IMR-90 (cell line): Measurements from ENCODE around the gene MYO10. TPM values are rescaled to one million over a fixed set of nuclear protein-coding genes. Genes with fewer than 3 reads are reported as not detected.
A peak's percentile ranks its signal among the peaks of the same experiment; 100 is the strongest.

ENCODE experiments used
- ATAC-seq: fragments of 200-7000 bp; cut with Tn5 transposase; 2 replicates; pipeline ENCODE4 v1.9.1; 2020; ENCODE audit warnings: low read depth, mild to moderate bottlenecking, moderate library complexity
- BruUV-seq: library from RNA; stranded (reverse); fragments of 400-500 nt; replicated peaks from 2 replicates; lab custom pipeline; 2021; lab: Mats Ljungman, UMichigan
- CTCF ChIA-PET: fragments of 300-600 bp; formaldehyde crosslinking; extraction: SDS; loops from one replicate; lab custom pipeline; 2021; ENCODE audit warnings: antibody characterized with exemption; lab: Yijun Ruan, JAX
- POLR2A ChIA-PET: fragments of 300-600 bp; sonication (Branson Sonifier 250); formaldehyde crosslinking; loops from one replicate; lab custom pipeline; 2022; ENCODE audit warnings: antibody characterized with exemption; ENCODE audit not compliant: unreplicated experiment; lab: Charles Lee
- DNase-seq: peaks from one replicate; pipeline ENCODE4 v3.0.0; 2013
- H2AFZ ChIP-seq: replicated peaks from 2 replicates; pipeline ENCODE3; 2013; ENCODE audit warnings: low read length, mild to moderate bottlenecking; ENCODE audit not compliant: poor library complexity
- H2AK5ac ChIP-seq: 2 replicates; pipeline ENCODE4 v1.6.1; 2013; ENCODE audit warnings: low read depth, low read length, inconsistent platforms
- H2AK9ac ChIP-seq: replicated peaks from 2 replicates; pipeline ENCODE3; 2013; ENCODE audit warnings: mild to moderate bottlenecking, low read depth, low read length, moderate library complexity; ENCODE audit not compliant: poor library complexity
- H2BK120ac ChIP-seq: 2 replicates; pipeline ENCODE4 v1.6.1; 2013; ENCODE audit warnings: low read depth, low read length, inconsistent platforms
- H2BK15ac ChIP-seq: 3 replicates; pipeline ENCODE4 v1.6.1; 2013; ENCODE audit warnings: low read depth, low read length, inconsistent platforms
- H2BK20ac ChIP-seq: 2 replicates; pipeline ENCODE4 v1.6.1; 2013; ENCODE audit warnings: low read depth, mild to moderate bottlenecking, inconsistent platforms, low read length, moderate library complexity
- H2BK5ac ChIP-seq: 2 replicates; pipeline ENCODE4 v1.6.1; 2013; ENCODE audit warnings: mild to moderate bottlenecking, low read depth, low read length, inconsistent platforms; ENCODE audit not compliant: poor library complexity, severe bottlenecking
- H3K14ac ChIP-seq: replicated peaks from 2 replicates; pipeline ENCODE4 v1.6.1; 2013; ENCODE audit warnings: low read depth, low read length, inconsistent platforms
- H3K18ac ChIP-seq: 2 replicates; pipeline ENCODE4 v1.6.1; 2013; ENCODE audit warnings: low read depth, low read length, control low read depth
- H3K23ac ChIP-seq: 2 replicates; pipeline ENCODE4 v1.6.1; 2013; ENCODE audit warnings: low read depth, low read length, inconsistent platforms
- H3K27ac ChIP-seq: 2 replicates; pipeline ENCODE4 v1.5.1; 2013; ENCODE audit warnings: mild to moderate bottlenecking, control low read depth, low read length; ENCODE audit not compliant: insufficient read depth
- H3K27me3 ChIP-seq: 2 replicates; pipeline ENCODE4 v1.6.1; 2013; ENCODE audit warnings: low read length; ENCODE audit not compliant: control insufficient read depth, insufficient read depth
- H3K36me3 ChIP-seq: 2 replicates; pipeline ENCODE4 v1.6.1; 2013; ENCODE audit warnings: low read length, mixed read lengths; ENCODE audit not compliant: control insufficient read depth, insufficient read depth
- H3K4ac ChIP-seq: 2 replicates; pipeline ENCODE4 v1.6.1; 2013; ENCODE audit warnings: low read depth, low read length, inconsistent platforms
- H3K4me1 ChIP-seq: 2 replicates; pipeline ENCODE4 v1.6.1; 2013; ENCODE audit warnings: low read length, mixed read lengths; ENCODE audit not compliant: control insufficient read depth, insufficient read depth
- H3K4me2 ChIP-seq: 2 replicates; pipeline ENCODE4 v1.6.1; 2013; ENCODE audit warnings: low read depth, mild to moderate bottlenecking, control low read depth, low read length, moderate library complexity
- H3K4me3 ChIP-seq: 2 replicates; pipeline ENCODE4 v1.5.1; 2013; ENCODE audit warnings: low read depth, mild to moderate bottlenecking, control low read depth, low read length, moderate library complexity; ENCODE audit not compliant: insufficient read depth
- H3K56ac ChIP-seq: 2 replicates; pipeline ENCODE4 v1.6.1; 2013; ENCODE audit warnings: low read length, inconsistent platforms; ENCODE audit not compliant: insufficient read depth; ENCODE audit errors: extremely low read depth
- H3K79me1 ChIP-seq, 2 experiments: 2 replicates each; pipeline ENCODE4 v1.6.1; 2013; ENCODE audit warnings: low read length in 2 of 2, inconsistent platforms in 1 of 2, low read depth in 1 of 2
- H3K9ac ChIP-seq: 2 replicates; pipeline ENCODE4 v1.6.1; 2013; ENCODE audit warnings: low read depth, low read length, control low read depth
- H3K9me1 ChIP-seq: 2 replicates; pipeline ENCODE4 v1.6.1; 2013; ENCODE audit warnings: low read length, inconsistent platforms; ENCODE audit not compliant: insufficient read depth
- H3K9me3 ChIP-seq: 2 replicates; pipeline ENCODE4 v1.6.1; 2013; ENCODE audit warnings: low read length; ENCODE audit not compliant: control insufficient read depth, insufficient read depth
- H4K20me1 ChIP-seq: 2 replicates; pipeline ENCODE4 v1.6.1; 2013; ENCODE audit warnings: low read length, inconsistent platforms; ENCODE audit not compliant: insufficient read depth
- H4K5ac ChIP-seq: 2 replicates; pipeline ENCODE4 v1.6.1; 2013; ENCODE audit warnings: mild to moderate bottlenecking, low read depth, low read length, control low read depth
- H4K8ac ChIP-seq, 2 experiments: 2 replicates each; pipeline ENCODE4 v1.6.1; 2013; ENCODE audit warnings: low read depth in 2 of 2, low read length in 2 of 2, control low read depth in 1 of 2, inconsistent platforms in 1 of 2
- H4K91ac ChIP-seq: 2 replicates; pipeline ENCODE4 v1.6.1; 2013; ENCODE audit warnings: low read depth, low read length, inconsistent platforms; ENCODE audit not compliant: insufficient read depth
- BHLHE40 ChIP-seq: fragments of 150-350 bp; IDR thresholded peaks from 2 replicates; pipeline ENCODE4 v1.6.1; 2016; ENCODE audit warnings: mild to moderate bottlenecking, low read depth, low read length
- CEBPB ChIP-seq: IDR thresholded peaks from 2 replicates; pipeline ENCODE4 v1.6.1; 2012; ENCODE audit warnings: low read depth, low read length, improper control_type of control experiment
- FOS ChIP-seq: fragments of 150-350 bp; IDR thresholded peaks from 2 replicates; pipeline ENCODE4 v1.6.1; 2016; ENCODE audit warnings: low read depth, low read length
- WGBS, 2 experiments: methylation state at CpG; one replicate each; pipeline versions ENCODE4 v1.1.5 to v1.1.7; 2013; ENCODE audit warnings: missing lambda C conversion rate in 2 of 2; ENCODE audit not compliant: insufficient read length in 1 of 2; ENCODE audit errors: extremely low coverage in 2 of 2; 5-methylcytosine and 5-hydroxymethylcytosine counted together
- dilution Hi-C: fragments of 300-500 bp; cut with HindIII; formaldehyde crosslinking; loops from one replicate; pipeline ENCODE4 v1.14.3; 2018; ENCODE audit warnings: low sequenced_read_pairs; ENCODE audit not compliant: unreplicated experiment
- in situ Hi-C: fragments of 300-500 bp; cut with MboI; formaldehyde crosslinking; loops from 3 replicates; pipeline ENCODE4 v1.14.3; 2019; ENCODE audit warnings: low sequenced_read_pairs, inconsistent platforms, mixed read lengths
- intact Hi-C: fragments of 100-400 bp; cut with micrococcal nuclease; formaldehyde crosslinking; loops from 2 replicates; pipeline ENCODE4 v1.10.0; 2022
- polyA plus RNA-seq, 3 experiments: library from polyadenylated mRNA; depleted of rRNA; stranded (reverse); fragments of >200 nt; gene quantifications; 2 replicates each; pipeline ENCODE4 v1.2.3, GENCODE V29; 2012; ENCODE audit warnings: low replicate concordance in 1 of 3
- total RNA-seq: library from RNA; depleted of rRNA; stranded (reverse); fragments of >200 nt; gene quantifications from 2 replicates; pipeline ENCODE4 v1.2.3, GENCODE V29; 2012
- TF ChIP-seq, protein P1 (sequence below): fragments of 150-350 bp; IDR thresholded peaks from 2 replicates; pipeline ENCODE4 v1.6.1; 2016; ENCODE audit warnings: low read depth, mild to moderate bottlenecking, low read length, moderate library complexity, borderline replicate concordance

MYO10 gene
- total and polyA plus RNA-seq, 2 of the 4 experiments (the other 2 are of a cell fraction) = 39.9 to 115 TPM

DNA sequence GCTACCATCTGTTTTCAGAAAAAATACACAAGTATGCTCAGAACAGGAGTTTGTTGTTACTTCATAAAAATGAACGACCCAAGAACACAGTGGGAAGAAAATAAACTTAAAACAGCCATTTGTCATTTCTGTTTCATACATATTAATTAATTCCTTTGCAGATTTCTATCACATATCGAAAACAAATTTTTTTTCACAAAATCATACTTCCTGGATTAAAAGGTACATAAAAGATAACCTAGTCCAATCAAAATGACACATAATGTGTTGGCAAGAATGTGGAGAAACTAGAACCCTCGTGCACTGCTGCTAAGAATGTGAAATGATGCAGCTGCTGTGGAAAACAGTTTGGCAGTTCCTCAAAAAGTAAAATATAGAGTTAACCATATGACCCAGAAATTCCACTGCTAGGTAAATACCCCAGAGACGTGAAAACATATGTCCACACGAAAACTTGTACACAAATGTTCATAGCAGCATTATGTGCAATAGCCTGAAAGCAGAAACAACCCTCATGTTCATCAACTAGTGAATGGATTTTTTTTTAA, 46.0 kb downstream of the MYO10 start:
- Histone ChIP-seq H3K4me1 (peaks cover 40% of the 10 kb centered on the region), H3K27me3 (no peaks in the 10 kb centered on the region), H3K56ac (no peak overlapping the region), H3K27ac (peak overlapping the region; percentile 24; the same call in 1 of the 2 replicates), H3K9me3 (no peaks in the 10 kb centered on the region), H2BK120ac (no peak overlapping the region), H2AFZ (no peak overlapping the region), H3K23ac (no peak overlapping the region), H3K36me3 (no peaks in the 10 kb centered on the region), H3K14ac (no peak overlapping the region), H3K79me1 (peaks cover 0 to 80% of the 10 kb centered on the region in 2 experiments; a peak in 2 of 4 replicates), H2AK9ac (no peak overlapping the region), H2BK5ac (peak overlapping the region; percentile 34), H4K8ac (no peak overlapping the region; a peak in 1 of 4 replicates), H2AK5ac (no peak overlapping the region), H4K5ac (no peak overlapping the region), H3K4me2 (peak overlapping the region; percentile 51), H2BK20ac (no peak overlapping the region), H3K9ac (no peak overlapping the region), H3K18ac (no peak overlapping the region), H4K20me1 (peaks cover 98% of the 10 kb centered on the region), H4K91ac (no peak overlapping the region), H2BK15ac (no peak overlapping the region), H3K4ac (no peak overlapping the region), H3K4me3 (no peak overlapping the region), H3K9me1 (peaks cover 45% of the 10 kb centered on the region)
- no CpG with 5 or more reads among the region's 5 CpGs for WGBS, 2 experiments
- DNase-seq = peak; percentile 78
- dilution Hi-C loops = no loop called here
- intact Hi-C loops = no loop called here
- CTCF ChIA-PET = interaction anchor here (0.6 to 0.9 kb wide), 3 partner anchors 78 to 300 kb away, joined by 3 to 4 read pairs (median 3); no protein-coding TSS in a partner anchor
- in situ Hi-C loops = no loop called here
- TF ChIP-seq, protein P1, sequence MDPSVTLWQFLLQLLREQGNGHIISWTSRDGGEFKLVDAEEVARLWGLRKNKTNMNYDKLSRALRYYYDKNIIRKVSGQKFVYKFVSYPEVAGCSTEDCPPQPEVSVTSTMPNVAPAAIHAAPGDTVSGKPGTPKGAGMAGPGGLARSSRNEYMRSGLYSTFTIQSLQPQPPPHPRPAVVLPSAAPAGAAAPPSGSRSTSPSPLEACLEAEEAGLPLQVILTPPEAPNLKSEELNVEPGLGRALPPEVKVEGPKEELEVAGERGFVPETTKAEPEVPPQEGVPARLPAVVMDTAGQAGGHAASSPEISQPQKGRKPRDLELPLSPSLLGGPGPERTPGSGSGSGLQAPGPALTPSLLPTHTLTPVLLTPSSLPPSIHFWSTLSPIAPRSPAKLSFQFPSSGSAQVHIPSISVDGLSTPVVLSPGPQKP = no peak
- TF ChIP-seq BHLHE40 (peak; percentile 84), CEBPB (0 out of 2 replicates have a peak, but pooled peaks have one; percentile 5), FOS (no peak)
- POLR2A ChIA-PET = no interaction called here
- BruUV-seq = no TSS peak
- peak; percentile 7 for ATAC-seq
